Smooth muscle cell of trachea (primary cell): Measurements from ENCODE around the gene GMDS. TPM values are rescaled to one million over a fixed set of nuclear protein-coding genes. Genes with fewer than 3 reads are reported as not detected.

Experiments
- total RNA-seq: library from RNA; depleted of rRNA; stranded (reverse); fragments of >200 nt; gene quantifications from 2 replicates; pipeline ENCODE4 v1.2.1, GENCODE V29; 2014

Gene GMDS
- total RNA-seq: 13.2 and 26.6 TPM in 2 replicates

DNA sequence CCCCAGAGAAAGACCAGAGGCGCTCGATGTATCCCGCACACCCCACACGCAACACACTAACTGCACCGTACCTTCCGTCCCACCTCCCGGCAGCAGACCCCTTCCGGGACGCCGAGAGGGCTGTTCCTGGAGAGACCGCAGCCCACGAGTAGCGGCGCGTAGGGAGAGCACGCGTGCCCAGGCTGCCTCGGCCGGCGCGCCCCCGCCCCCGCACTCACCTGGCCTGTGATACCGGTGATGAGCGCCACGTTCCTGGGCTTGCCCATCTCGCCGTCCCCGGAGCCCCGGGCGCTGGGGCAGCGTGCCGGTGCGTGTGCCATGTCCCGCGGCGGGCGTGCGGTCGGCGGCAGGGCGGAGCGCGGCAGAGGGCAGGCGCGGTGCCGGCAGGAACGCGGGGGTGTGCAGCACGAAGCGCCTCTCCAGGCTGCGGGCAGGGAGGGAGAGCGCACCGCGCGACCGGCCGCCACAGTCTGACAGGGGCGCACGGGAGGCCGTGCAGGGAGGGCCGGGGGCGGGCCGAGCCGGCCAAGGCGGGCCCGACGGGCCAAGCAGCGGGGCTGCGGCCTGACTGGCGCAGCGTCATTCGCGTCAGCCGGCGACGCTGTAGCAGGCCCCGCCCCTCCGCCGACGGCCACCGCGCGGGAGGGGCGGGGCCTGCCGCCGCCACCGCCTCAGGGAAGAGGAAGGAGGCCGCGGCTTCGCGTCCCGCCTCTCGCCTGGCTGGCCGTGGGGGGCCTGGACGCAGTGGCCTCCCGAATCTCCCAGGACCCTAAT, at the start of gene GMDS:
TSS of gene GMDS (minus strand) at position 503 of the 774 bp plus-strand sequence.

DNA sequence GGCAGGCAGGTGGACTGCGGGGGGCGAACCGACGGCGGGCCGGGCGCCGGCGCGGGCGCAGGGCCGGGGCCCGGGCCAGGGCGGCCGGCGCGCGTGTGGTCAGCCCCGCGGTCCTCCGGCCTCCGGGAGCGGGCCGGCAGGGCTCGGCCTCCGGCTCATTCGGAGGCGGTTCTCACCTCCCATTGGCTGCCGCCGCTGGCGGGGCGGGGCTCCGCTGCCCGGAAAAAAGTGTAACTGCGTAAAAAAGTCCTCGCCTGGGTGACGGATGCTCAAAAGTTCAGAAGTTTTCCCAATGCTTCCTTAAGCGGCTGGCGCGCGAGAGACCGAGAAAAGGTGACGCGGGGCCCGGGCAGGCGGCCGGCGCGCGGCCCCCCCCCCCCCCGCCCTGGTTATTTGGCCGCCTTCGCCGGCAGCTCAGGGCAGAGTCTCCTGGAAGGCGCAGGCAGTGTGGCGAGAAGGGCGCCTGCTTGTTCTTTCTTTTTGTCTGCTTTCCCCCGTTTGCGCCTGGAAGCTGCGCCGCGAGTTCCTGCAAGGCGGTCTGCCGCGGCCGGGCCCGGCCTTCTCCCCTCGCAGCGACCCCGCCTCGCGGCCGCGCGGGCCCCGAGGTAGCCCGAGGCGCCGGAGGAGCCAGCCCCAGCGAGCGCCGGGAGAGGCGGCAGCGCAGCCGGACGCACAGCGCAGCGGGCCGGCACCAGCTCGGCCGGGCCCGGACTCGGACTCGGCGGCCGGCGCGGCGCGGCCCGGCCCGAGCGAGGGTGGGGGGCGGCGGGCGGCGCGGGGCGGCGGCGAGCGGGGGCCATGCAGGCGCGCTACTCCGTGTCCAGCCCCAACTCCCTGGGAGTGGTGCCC, 635.5 kb downstream of the GMDS start, which contains the start of gene FOXC1:
TSS of gene FOXC1 (plus strand) at position 268 of the 849 bp plus-strand sequence. CDS start at position 799, 531 bp downstream.

